ENCODE measurements around the gene CEMIP2. TPM values are rescaled to one million over a fixed set of nuclear protein-coding genes. Genes with fewer than 3 reads are reported as not detected.

The CEMIP2 gene
- total and polyA plus RNA-seq, 2 donors (not counting 1 experiment from before 2014, with no cell fraction given): 35.1 to 45.6 TPM

- Histone ChIP-seq H4K20me1 (ENCODE audit: control insufficient read depth, extremely low read depth, insufficient read depth, low read length) (no peaks in the 10 kb centered on the region), H3K27ac (ENCODE audit: insufficient read depth, low read length) (no peak overlapping the region), H3K36me3 (ENCODE audit: control insufficient read depth, insufficient read depth, low read length) (no peaks in the 10 kb centered on the region), H3K4me2 (ENCODE audit: extremely low read depth, insufficient read depth, low read length) (no peak overlapping the region), H3K4me1 (ENCODE audit: control insufficient read depth, extremely low read depth, insufficient read depth, low read length) (no peaks in the 10 kb centered on the region), H3K9ac (ENCODE audit: insufficient read depth, low read length) (no peak overlapping the region), H2AFZ (ENCODE audit: low read length) (peak overlapping the region; percentile 74), H3K9me3 (ENCODE audit: control insufficient read depth, insufficient read depth, low read depth, low read length) (no peaks in the 10 kb centered on the region), H3K79me2 (ENCODE audit: control insufficient read depth, insufficient read depth, low read length) (no peaks in the 10 kb centered on the region), H3K4me3 (replicated peaks in 1 of 4; ENCODE audit: control extremely low read depth in 1 of 4, insufficient read depth in 1 of 4, low read depth in 3 of 4, low read length in 4 of 4) (no peak overlapping the region), H3K27me3 (ENCODE audit: control insufficient read depth, insufficient read depth, low read length) (peaks cover 2% of the 10 kb centered on the region)
- no peak for TF ChIP-seq EZH2 (IDR thresholded peaks at IDR 0.05; ENCODE audit: low read length, missing control alignments)
- DNase-seq (ENCODE audit: low read depth in 2 of 2): peak in 1 of 2 donors; percentile 23
Measured at GRCh38 chr9:71638627-71639026, 129.7 kb downstream of the CEMIP2 start.

- Histone ChIP-seq H2AFZ (ENCODE audit: low read length) (no peak overlapping the region), H4K20me1 (ENCODE audit: control insufficient read depth, extremely low read depth, insufficient read depth, low read length) (no peaks in the 10 kb centered on the region), H3K36me3 (ENCODE audit: control insufficient read depth, insufficient read depth, low read length) (no peaks in the 10 kb centered on the region), H3K4me3 (replicated peaks in 1 of 4; ENCODE audit: control extremely low read depth in 1 of 4, insufficient read depth in 1 of 4, low read depth in 3 of 4, low read length in 4 of 4) (no peak overlapping the region), H3K4me1 (ENCODE audit: control insufficient read depth, extremely low read depth, insufficient read depth, low read length) (no peaks in the 10 kb centered on the region), H3K27me3 (ENCODE audit: control insufficient read depth, insufficient read depth, low read length) (peaks cover 2% of the 10 kb centered on the region), H3K4me2 (ENCODE audit: extremely low read depth, insufficient read depth, low read length) (no peak overlapping the region), H3K9ac (ENCODE audit: insufficient read depth, low read length) (no peak overlapping the region), H3K79me2 (ENCODE audit: control insufficient read depth, insufficient read depth, low read length) (no peaks in the 10 kb centered on the region), H3K27ac (ENCODE audit: insufficient read depth, low read length) (no peak overlapping the region), H3K9me3 (ENCODE audit: control insufficient read depth, insufficient read depth, low read depth, low read length) (no peaks in the 10 kb centered on the region)
- no peak for DNase-seq (ENCODE audit: low read depth in 2 of 2)
- TF ChIP-seq EZH2 (IDR thresholded peaks at IDR 0.05; ENCODE audit: low read length, missing control alignments) (no peak), CTCF (conservative IDR thresholded peaks at IDR 0.05 in 1 of 2, IDR thresholded peaks at IDR 0.05 in 1 of 2; ENCODE audit: low read depth in 1 of 2, low read length in 2 of 2) (no peak)
Measured at GRCh38 chr9:71637926-71638325, 130.4 kb downstream of the CEMIP2 start.

GRCh38 chr9:71637375-71637774, 130.9 kb downstream of the CEMIP2 start:
- Histone ChIP-seq H2AFZ (ENCODE audit: low read length) (no peak overlapping the region), H4K20me1 (ENCODE audit: control insufficient read depth, extremely low read depth, insufficient read depth, low read length) (no peaks in the 10 kb centered on the region), H3K79me2 (ENCODE audit: control insufficient read depth, insufficient read depth, low read length) (no peaks in the 10 kb centered on the region), H3K4me2 (ENCODE audit: extremely low read depth, insufficient read depth, low read length) (no peak overlapping the region), H3K9ac (ENCODE audit: insufficient read depth, low read length) (no peak overlapping the region), H3K4me1 (ENCODE audit: control insufficient read depth, extremely low read depth, insufficient read depth, low read length) (no peaks in the 10 kb centered on the region), H3K27ac (ENCODE audit: insufficient read depth, low read length) (no peak overlapping the region), H3K4me3 (replicated peaks in 1 of 4; ENCODE audit: control extremely low read depth in 1 of 4, insufficient read depth in 1 of 4, low read depth in 3 of 4, low read length in 4 of 4) (no peak overlapping the region), H3K27me3 (ENCODE audit: control insufficient read depth, insufficient read depth, low read length) (peaks cover 2% of the 10 kb centered on the region), H3K9me3 (ENCODE audit: control insufficient read depth, insufficient read depth, low read depth, low read length) (no peaks in the 10 kb centered on the region), H3K36me3 (ENCODE audit: control insufficient read depth, insufficient read depth, low read length) (no peaks in the 10 kb centered on the region)
- peak in 1 of 2 donors; percentile 13 for DNase-seq (ENCODE audit: low read depth in 2 of 2)
- TF ChIP-seq CTCF (conservative IDR thresholded peaks at IDR 0.05 in 1 of 2, IDR thresholded peaks at IDR 0.05 in 1 of 2; ENCODE audit: low read depth in 1 of 2, low read length in 2 of 2) (no peak), EZH2 (IDR thresholded peaks at IDR 0.05; ENCODE audit: low read length, missing control alignments) (no peak)

Data from fibroblast of lung (primary cell).